ENCODE data around the gene ADAP1.

DNA sequence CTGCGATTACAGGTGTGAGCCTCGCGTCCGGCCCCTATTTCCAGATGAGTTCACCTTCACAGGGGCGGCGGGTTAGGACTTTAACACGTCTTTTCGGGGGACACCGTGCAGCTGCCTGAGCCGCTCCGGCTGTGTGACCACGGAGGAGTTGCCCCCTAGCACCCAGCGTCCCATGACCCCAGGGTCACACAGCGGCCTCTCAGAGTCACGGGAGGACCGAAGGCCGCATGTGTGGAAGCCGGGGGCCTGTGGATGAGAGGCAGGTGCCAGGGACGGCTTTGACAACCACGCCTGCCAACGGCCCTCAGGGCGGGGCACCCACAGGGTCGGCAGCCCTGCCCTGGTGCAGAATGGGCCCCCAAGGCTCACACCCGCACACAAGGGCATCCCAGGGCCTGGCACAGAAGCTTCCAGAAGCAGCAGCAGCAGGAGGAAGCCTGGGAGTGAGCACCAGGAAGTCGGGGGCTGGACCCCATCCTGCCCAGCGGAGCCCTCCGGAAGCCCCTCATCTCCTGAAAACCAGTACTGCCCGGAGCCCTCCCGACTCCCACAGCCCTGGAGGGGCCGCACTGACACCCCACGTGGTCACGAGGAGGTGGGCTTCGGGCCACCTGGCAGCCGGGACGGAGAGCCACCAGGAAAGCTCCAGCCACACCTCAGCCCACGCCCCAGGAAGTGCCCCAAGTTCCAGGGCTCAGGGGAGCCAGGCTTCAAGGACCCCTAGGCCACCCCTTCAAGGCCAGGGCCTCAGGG lies 32.7 kb downstream of the ADAP1 start:
- TF ChIP-seq, protein P1, sequence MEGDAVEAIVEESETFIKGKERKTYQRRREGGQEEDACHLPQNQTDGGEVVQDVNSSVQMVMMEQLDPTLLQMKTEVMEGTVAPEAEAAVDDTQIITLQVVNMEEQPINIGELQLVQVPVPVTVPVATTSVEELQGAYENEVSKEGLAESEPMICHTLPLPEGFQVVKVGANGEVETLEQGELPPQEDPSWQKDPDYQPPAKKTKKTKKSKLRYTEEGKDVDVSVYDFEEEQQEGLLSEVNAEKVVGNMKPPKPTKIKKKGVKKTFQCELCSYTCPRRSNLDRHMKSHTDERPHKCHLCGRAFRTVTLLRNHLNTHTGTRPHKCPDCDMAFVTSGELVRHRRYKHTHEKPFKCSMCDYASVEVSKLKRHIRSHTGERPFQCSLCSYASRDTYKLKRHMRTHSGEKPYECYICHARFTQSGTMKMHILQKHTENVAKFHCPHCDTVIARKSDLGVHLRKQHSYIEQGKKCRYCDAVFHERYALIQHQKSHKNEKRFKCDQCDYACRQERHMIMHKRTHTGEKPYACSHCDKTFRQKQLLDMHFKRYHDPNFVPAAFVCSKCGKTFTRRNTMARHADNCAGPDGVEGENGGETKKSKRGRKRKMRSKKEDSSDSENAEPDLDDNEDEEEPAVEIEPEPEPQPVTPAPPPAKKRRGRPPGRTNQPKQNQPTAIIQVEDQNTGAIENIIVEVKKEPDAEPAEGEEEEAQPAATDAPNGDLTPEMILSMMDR (IDR thresholded peaks at IDR 0.05) = no peak
- no peak for TF ChIP-seq POLR2A (IDR thresholded peaks at IDR 0.05)
